Calu3 (cell line): ENCODE measurements around the gene ARHGAP22. TPM values are rescaled to one million over a fixed set of nuclear protein-coding genes. Genes with fewer than 3 reads are reported as not detected.
"Not testable (repeated sequence)": the region's sequence is repeated elsewhere in the genome, so short reads cannot be mapped to it uniquely, and the experiment has no call there.

Source experiments
- BruUV-seq: library from RNA; stranded (reverse); fragments of 400-500 nt; replicated peaks from 2 replicates; lab custom pipeline; 2021; lab: Mats Ljungman, UMichigan
- CTCF ChIA-PET: fragments of 300-600 bp; sonication (Branson Sonifier 250); formaldehyde crosslinking; loops from one replicate; lab custom pipeline; 2022; ENCODE audit warnings: antibody characterized with exemption; lab: Charles Lee
- DNase-seq: peaks from one replicate; pipeline ENCODE4 v3.0.0; 2022
- H3K27ac Mint-ChIP-seq: one replicate; pipeline ENCODE4 v1.8.0; 2022; ENCODE audit warnings: mixed read lengths; ENCODE audit not compliant: unreplicated experiment
- H3K27me3 Mint-ChIP-seq: one replicate; pipeline ENCODE4 v1.8.0; 2022; ENCODE audit warnings: mixed read lengths; ENCODE audit not compliant: unreplicated experiment
- H3K36me3 Mint-ChIP-seq: one replicate; pipeline ENCODE4 v1.8.0; 2022; ENCODE audit warnings: mild to moderate bottlenecking, moderate library complexity, mixed read lengths; ENCODE audit not compliant: insufficient read depth, unreplicated experiment
- H3K4me1 Mint-ChIP-seq: one replicate; pipeline ENCODE4 v1.8.0; 2022; ENCODE audit warnings: mild to moderate bottlenecking, low read depth, mixed read lengths; ENCODE audit not compliant: unreplicated experiment
- H3K4me3 Mint-ChIP-seq: one replicate; pipeline ENCODE4 v1.8.0; 2022; ENCODE audit warnings: mild to moderate bottlenecking, low read depth, moderate library complexity, mixed read lengths; ENCODE audit not compliant: unreplicated experiment
- H3K9me3 Mint-ChIP-seq: one replicate; pipeline ENCODE4 v1.8.0; 2022; ENCODE audit warnings: low read depth, mixed read lengths; ENCODE audit not compliant: unreplicated experiment
- CTCF ChIP-seq: fragments of 200-600 bp; IDR thresholded peaks from one replicate; pipeline ENCODE4 v1.8.0; 2022; ENCODE audit warnings: antibody characterized with exemption; ENCODE audit not compliant: unreplicated experiment
- intact Hi-C: fragments of 100-400 bp; cut with micrococcal nuclease; formaldehyde crosslinking; loops from one replicate; pipeline ENCODE4 v1.10.0; 2022; ENCODE audit not compliant: unreplicated experiment
- total RNA-seq: library from RNA; stranded (reverse); gene quantifications from 2 replicates; pipeline ENCODE4 v1.2.3, GENCODE V29; 2022

Gene ARHGAP22
- total RNA-seq, 1 experiment from 2014 or later = 1.0 TPM

GRCh38 chr10:48645600-48645999 lies 40.7 kb upstream of the ARHGAP22 start:
- no peaks in the 10 kb centered on the region for H3K36me3 Mint-ChIP-seq

GRCh38 chr10:48641099-48641690 lies 36.3 kb upstream of the ARHGAP22 start:
- peaks cover 39% of the 10 kb centered on the region for H3K27me3 Mint-ChIP-seq
- H3K27ac Mint-ChIP-seq, H3K36me3 Mint-ChIP-seq: not testable (repeated sequence)

More at GRCh38 chr10:48645600-48645999, 40.7 kb upstream of the ARHGAP22 start:
- CTCF ChIA-PET = no interaction called here
- no peak for TF ChIP-seq CTCF
- Mint-ChIP-seq H3K4me1 (no peaks in the 10 kb centered on the region), H3K27ac (no peak overlapping the region), H3K4me3 (no peak overlapping the region), H3K27me3 (peaks cover 22% of the 10 kb centered on the region), H3K9me3 (no peaks in the 10 kb centered on the region)
- no TSS peak for BruUV-seq
- DNase-seq = no peak
- intact Hi-C loops = no loop called here

GRCh38 chr10:48640326-48640725 lies 35.5 kb upstream of the ARHGAP22 start:
- TF ChIP-seq CTCF = no peak
- no peak overlapping the region for H3K4me3 Mint-ChIP-seq
- peaks cover 41% of the 10 kb centered on the region for H3K27me3 Mint-ChIP-seq
- H3K27ac Mint-ChIP-seq = no peak overlapping the region
- BruUV-seq = no TSS peak
- H3K4me1 Mint-ChIP-seq = no peaks in the 10 kb centered on the region
- intact Hi-C loops = no loop called here
- DNase-seq = no peak
- H3K36me3 Mint-ChIP-seq = no peaks in the 10 kb centered on the region
- H3K9me3 Mint-ChIP-seq = no peaks in the 10 kb centered on the region
- CTCF ChIA-PET = no interaction called here

More at GRCh38 chr10:48641099-48641690, 36.3 kb upstream of the ARHGAP22 start:
- H3K9me3 Mint-ChIP-seq, BruUV-seq, DNase-seq, H3K4me3 Mint-ChIP-seq, CTCF ChIA-PET, intact Hi-C loops, H3K4me1 Mint-ChIP-seq: not testable (repeated sequence)

- no peak for TF ChIP-seq CTCF
- Mint-ChIP-seq H3K4me3 (no peak overlapping the region), H3K36me3 (no peaks in the 10 kb centered on the region), H3K27ac (no peak overlapping the region), H3K9me3 (no peaks in the 10 kb centered on the region), H3K4me1 (no peaks in the 10 kb centered on the region), H3K27me3 (peaks cover 41% of the 10 kb centered on the region)
- CTCF ChIA-PET = no interaction called here
- DNase-seq = no peak
- intact Hi-C loops = no loop called here
- no TSS peak for BruUV-seq
Measured at GRCh38 chr10:48639632-48640031, 34.8 kb upstream of the ARHGAP22 start.
